ENCODE data around the gene C13orf42.

The C13orf42 gene

GRCh38 chr13:51032831-51033230 is 78.2 kb downstream of the C13orf42 start:
- DNase-seq (ENCODE audit: low read depth), result no peak
- H3K4me3 ChIP-seq (ENCODE audit: low read depth, low read length), result no peak overlapping the region
- TF ChIP-seq POLR2A (IDR thresholded peaks at IDR 0.05; ENCODE audit: extremely low read depth, insufficient read length) (no peak), CTCF (IDR thresholded peaks at IDR 0.05; ENCODE audit: low read depth, low read length) (no peak), MYC (IDR thresholded peaks at IDR 0.05; ENCODE audit: low read depth, low read length) (no peak)
- TF ChIP-seq, protein P1, sequence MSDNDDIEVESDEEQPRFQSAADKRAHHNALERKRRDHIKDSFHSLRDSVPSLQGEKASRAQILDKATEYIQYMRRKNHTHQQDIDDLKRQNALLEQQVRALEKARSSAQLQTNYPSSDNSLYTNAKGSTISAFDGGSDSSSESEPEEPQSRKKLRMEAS (IDR thresholded peaks at IDR 0.05; ENCODE audit: low read depth, low read length), result no peak
